Stimulated activated CD8-positive, alpha-beta memory T cell treated with anti-CD3 and anti-CD28 coated beads, Interleukin-7, amount 100 ng/mL, for 4 hours (primary cell): ENCODE results near the gene ANTXR1.

ENCODE experiments used
- DNase-seq, 2 donors: peaks; one replicate each; pipeline ENCODE4 v3.0.0-alpha.2; 2020; ENCODE audit warnings: low read depth in 2 of 2

Gene ANTXR1

DNA sequence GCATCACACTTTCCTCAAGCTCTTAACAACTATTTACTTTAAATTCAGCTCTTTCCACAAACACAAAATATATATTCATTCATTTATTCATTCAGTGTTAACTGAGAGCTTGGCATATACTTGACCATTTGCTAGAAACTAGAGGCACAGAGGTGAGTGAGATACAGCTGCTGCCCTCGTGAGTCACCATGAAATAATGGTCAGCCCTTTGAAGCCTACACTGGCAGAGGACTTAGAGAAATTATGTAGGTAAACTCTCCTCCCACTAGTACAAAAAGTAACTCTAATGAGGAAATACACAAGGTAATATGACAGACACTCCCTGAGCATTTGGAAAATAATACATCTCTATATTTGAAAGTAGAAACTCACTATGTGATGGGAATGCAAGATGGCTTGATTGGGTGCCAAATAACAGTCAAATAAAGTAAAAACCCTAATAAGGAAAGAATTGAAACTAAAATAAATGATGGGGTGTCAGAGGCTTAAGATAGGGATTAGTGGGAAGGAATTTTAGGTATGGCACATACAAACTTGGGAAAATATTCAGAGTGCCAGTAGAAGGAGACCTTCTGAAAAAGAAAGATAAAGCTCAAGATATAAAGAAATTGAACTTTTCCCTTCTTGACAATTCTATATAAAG is 61.1 kb downstream of the ANTXR1 start:
- DNase-seq: no peak

DNA sequence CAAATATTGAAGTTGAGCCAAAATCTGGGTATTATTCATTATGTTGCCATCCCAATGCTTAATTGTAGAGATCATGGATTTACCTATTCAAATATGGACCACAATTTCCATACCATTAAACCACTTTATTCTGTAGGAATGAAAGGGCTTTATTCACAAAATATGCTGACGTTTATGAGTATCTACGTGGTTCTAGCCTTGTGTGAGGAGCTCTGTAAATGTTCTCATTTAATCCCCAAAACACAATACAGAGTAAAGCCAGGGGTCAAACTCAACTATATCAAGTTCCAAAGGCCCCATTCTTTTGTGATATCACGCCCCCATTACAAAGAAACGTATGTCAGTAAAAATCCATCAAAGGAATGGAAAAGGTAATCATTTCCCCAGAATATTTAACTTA is 61.9 kb downstream of the ANTXR1 start:
- no peak for DNase-seq

DNA sequence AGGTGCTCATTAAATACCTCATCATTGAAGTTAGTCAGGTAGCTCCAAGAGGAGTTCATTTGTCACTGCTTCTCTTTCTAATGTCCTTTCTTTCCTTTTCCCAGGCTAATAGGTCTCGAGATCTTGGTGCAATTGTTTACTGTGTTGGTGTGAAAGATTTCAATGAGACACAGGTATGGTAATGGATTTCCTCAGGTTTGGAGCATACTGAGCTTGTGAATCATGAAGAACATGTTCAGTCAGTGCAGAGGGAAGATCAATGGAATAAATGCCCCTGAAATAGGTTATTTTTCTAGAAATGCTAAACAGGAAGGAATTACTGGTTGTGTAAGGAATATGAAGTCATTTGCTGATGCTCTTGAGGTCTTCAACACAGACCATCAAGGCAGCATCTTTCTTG is 62.5 kb downstream of the ANTXR1 start:
- DNase-seq: no peak

DNA sequence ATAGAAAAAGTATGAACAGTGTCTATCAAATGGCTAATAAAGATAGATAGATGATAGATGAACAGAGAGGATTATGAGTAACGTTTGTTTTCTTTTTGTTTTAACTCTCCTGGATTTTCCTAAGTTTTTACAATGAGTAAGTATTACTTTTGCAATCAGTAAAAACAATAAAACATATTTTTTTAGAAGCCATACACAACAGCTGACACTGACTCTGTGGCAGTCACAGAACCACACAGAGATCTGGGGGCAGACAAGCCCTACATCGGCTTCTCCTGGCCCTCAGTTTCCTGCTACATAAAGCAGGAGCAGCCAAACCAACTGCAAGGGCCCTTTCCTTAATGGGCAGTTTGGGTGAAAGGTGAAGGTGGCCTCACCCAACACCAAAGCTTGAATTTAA is 63.6 kb downstream of the ANTXR1 start:
- DNase-seq: no peak

DNA sequence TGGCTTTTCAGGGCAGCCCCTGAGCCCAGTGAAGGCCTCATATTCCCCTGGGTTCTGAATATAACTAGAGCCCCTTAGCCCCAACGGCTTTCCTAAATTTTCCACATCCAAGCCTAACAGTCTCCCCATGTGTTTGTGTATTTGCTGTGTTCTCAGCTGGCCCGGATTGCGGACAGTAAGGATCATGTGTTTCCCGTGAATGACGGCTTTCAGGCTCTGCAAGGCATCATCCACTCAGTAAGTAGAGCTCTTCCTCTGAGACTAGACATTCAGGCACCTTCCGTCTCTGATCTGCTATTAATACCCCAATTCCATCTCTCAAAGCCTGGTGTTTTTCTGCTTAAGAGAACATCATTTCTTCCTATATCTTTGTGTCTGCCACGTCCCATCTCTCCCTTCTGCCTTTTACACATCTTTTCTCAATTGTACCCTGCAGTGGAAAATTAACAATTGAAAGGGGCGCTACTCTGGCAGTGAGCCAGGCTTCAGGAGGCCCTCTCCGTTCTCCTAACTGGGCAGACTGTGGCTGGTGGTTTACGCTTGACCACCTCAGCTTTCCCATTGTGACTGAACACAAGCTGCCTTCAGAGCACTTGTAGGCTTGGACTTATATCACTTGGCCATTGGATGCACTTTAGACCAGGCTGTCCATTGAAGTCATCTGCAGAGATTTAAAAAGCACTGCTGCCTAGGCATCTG is 64.4 kb downstream of the ANTXR1 start:
- DNase-seq: no peak

DNA sequence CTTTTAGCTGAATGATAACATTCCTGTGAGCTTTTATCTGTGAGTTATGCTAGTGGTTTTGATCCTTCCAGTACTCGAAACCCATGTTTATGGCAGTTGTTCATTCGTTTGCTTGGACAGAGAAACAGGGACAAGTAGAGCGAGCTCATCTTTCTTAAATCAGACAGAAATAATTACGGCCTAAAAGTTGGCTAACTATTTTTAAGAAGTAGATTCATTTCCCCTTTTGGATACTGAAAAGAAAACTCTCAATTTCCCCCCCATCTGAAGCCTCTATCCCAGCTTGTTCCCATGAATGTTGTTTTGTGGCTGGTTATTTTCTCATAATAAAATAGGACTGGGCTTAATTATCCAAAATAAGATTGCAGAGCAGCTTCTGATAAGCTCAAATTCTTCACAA is 67.1 kb downstream of the ANTXR1 start:
- DNase-seq: no peak

DNA sequence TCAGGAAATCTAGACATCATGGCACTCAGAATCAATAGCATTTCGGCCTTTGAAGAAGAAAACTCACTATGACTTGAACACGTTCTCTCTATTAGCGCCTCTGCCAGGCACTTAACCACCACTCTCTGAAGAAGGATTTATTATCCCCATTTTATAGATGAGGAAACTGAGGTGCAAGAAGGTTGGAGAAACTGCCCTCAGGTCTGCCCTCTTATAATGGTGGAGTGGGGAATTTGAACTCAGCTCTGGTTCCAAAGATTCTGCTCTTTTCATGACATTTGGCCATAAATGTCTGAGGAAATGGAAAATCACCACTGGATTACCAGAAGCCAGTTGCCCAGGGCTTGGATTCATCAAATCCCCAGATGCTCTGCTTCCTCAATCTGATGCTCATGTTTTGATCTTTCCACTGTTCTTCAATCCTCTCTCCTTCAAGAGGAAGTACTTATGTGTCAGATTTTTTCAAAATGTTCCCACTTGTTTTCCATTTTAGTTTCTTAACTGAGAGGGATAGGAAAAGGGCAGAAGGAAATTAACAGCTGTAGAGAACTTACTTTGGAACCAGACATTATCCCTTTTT is 68.1 kb downstream of the ANTXR1 start:
- DNase-seq: no peak

DNA sequence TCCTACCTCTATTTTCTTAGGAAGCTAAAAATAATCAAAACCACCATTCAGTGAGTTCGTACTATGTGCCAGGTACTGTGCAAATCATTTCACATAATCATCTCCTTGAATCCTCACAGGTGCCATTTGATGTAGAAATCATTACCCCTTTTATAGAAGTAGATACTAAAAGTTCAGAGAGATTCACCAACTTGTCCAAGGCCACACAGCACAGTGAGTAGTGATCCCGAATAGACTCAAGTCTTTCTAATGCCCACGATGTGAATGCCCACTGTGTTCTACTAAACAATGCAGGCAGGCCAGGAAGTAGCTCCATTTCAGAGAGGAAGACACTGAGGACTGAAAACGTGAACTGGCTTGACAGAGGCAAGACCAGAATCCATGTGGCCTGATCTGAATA is 68.8 kb downstream of the ANTXR1 start:
- no peak for DNase-seq

DNA sequence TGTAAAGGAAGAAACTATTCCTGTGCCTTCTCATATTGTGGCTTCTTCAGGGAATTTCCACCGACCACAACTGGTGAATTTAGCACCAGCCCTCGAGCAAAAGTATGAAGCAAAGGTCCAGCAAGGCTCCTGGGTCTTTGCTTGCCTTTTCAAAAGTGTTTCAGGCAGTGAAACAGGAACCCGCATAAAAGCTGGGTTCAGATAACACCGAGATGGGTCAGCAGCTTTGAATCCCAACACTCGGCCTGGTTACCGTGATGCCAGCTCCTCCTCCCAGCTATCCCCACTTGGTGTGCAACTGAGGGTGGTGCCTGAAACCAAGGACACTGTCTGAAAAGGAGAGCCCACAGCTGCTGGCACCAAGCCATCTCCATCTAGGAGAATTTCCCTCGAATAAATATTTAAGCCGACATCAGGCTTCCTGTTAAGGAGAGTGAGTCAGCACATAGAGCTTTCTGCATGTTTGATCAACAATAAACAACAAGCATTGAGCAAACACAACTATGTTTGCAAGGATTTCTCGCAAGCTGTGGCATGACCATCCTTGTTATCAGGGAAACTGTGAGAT is 69.5 kb downstream of the ANTXR1 start:
- no peak for DNase-seq

DNA sequence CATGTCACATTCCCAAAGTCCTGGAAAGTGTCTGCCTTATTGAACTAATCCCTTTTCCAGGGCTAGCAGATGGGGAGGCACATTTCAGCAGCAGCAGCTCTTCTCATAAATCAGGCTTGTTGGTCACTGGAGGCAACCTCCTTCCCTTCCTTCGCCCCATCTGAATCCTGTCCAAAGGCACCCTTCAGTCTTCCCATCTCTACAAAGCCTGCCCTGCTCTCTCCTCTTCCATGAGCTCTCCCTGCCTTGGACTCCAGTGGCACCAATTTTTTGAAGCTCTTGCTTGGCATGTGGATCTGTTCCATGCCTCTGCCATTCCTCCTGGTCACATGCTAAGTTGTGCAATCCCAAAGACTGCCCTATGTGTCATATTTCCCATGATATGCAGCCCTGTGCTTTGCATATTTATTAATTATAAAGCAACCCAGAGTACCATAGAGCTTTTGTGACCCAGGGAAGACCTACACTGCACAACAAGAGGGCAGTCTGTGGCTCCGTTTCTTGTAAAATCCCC is 70.3 kb downstream of the ANTXR1 start:
- no peak for DNase-seq

DNA sequence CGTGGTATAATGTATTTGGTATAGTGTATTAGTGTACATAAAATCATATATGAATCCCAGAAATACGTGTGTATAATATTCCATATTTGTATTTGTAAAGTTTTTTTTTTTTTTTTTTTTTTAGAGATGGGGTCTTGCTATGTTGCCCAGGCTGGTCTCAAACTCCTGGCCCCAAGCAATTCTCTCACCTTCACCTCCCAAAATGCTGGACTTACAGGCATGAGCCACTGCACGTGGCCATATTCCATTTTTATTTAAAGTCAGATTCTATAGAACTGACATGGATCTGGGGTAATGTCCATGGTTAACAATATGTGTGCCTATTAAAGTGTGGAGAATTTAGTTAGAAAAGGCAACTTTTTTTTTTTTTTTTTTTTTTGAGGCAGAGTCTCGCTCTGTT is 71.5 kb downstream of the ANTXR1 start:
- DNase-seq: no peak

DNA sequence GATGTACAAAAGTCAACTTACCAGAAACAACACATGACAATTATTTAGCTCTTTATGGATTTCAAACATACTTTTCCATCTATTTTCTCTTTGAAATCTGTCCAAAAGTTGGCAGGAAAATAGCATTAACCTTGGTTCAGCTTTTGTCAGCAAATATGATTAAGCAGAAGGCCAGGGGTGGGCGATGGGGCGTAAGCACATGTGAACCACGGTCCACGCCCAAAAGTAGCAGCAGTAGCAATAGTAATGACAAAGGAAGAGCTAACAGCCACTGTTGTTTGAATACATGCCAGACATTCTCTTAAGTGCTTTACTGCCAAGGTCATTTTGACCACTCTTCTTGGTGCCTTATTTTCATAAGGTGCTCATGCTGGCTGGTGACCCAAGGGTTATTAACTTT is 73.5 kb downstream of the ANTXR1 start:
- no peak for DNase-seq

DNA sequence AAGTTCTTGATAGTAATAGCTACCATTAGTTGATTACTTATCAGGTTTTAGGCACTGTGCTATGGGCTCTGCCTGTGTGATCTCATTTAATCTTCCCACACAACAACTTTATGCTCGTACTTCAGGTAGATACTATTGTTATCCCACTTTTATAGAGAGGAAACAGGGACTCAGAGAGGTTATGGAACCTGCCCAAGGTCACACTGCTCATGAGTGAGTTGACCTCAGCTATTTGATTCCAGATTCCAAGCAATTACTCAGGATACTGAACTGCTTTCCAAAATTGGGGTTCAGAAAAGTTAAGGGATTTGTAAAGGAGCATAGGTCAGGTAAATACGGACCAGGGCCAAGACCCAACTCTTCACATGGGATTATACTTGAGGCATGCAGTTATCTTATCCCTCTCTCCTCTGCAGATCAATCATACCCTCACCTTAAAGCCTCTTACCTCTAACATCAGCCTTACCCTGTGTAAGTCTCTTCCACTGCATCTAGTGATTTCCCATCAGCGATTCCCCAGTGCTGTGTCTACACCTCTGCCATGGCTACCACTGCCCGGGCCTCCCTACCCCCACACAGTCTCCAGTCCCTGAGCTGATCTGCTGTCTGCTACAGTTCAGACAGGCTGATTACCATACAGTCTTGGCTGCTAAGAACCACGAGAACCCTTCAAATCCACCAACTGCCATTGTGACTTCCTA is 74.4 kb downstream of the ANTXR1 start:
- DNase-seq: no peak

DNA sequence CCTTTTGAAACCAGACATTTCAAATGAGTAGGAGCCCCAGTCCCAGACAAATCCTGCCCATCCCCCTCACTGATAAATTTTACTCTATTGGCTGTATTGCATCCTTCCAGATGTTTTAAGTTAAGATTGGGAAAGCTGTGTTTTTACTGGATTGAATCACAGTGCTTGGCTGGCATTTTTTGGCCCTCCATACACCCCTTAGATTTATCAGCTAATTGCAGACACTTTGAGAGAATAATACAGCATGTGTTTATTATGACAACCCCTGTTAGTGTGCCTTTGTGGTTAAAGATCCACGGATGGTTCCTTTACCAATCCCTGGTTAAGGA is 74.9 kb downstream of the ANTXR1 start:
- no peak for DNase-seq

DNA sequence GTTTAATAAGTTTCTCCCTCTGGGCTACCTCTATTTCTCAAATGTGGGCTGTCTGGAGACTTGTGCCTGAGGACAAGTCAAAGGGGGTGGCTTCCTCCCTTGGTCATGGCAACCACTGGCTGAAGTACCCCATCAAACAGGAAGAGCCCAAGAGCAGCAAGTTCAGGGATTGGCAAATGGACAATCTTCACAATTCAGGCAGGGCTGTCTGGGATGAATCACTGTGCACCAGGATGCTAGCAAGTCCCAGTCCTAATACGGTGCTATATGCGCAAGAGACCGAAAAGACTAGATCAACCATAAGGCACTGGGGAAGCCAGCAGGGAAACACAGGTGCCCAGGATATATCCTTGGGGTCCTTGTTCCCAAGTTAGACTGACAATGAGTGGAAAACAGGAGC is 75.5 kb downstream of the ANTXR1 start:
- DNase-seq: no peak

DNA sequence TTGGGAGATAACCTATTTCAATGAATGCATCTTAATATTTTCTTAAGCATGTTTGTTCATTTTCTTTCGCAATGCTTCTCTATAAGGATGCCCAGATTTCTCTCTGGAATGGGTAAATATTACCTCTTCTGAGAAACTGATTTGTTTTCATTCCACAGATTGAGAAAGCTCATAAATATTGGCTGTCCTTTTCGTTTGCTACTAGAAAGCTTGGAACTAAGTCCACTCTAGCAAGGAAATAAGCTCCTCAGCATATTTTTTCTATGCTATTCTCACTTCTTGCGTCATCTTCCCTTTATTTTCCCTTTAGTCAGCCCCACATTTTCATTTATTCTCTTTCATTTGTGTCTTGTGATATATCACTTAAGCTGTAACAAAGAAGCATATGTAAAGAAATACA is 76.3 kb downstream of the ANTXR1 start:
- DNase-seq: no peak

DNA sequence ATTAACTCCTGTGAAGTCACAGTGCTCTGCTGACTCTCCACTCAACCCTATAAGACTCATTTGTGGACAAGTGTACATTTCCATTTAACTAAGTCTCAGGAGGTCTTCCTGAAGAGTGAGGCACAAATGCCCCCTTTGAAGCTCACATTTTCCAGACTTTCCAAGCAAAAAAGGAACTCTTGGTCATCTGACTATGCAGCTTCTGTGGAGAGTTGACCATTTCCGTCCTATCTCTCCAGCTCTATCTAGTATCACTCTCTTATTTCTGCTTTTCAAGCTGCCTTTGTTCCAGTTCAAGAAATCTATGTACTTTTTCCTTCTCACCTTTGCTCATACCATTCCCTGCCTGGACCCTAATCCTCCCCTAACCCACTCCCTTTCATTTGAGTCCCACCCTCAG is 77.0 kb downstream of the ANTXR1 start:
- DNase-seq: no peak

DNA sequence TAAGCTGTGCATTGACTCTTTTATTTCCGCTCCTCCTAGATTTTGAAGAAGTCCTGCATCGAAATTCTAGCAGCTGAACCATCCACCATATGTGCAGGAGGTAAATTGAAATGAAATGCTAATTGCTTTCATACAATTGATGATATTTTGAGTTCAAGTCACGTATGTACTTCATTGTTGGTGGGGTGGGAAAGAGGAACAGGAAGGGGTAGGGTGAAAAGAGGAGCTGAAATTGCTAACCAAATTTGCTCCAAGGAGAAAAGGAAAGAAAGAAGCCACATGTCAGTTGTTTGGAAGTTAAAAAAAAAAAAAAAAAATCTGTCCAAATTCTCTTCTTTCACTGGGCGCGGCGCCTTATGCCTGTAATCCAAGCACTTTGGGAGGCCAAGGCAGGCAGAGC is 77.8 kb downstream of the ANTXR1 start:
- no peak for DNase-seq

DNA sequence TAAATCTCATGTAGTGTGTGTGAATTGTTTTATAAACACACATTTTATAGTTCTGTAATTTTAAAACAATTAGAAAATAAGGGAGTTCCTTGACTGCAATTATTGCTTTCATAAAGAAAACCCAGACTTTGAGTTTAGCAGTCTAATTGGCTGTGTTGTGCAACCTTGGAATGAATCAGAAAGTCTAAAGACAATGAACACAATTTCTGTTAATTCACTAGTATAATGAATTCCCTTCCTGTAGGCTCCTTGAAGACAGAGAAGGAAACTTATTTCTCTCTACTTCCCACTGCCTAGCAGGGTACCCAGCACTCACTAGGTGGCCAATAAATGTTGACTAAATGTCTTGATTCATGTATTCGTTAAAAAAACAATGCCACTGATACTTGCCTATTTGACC is 79.9 kb downstream of the ANTXR1 start:
- no peak for DNase-seq

DNA sequence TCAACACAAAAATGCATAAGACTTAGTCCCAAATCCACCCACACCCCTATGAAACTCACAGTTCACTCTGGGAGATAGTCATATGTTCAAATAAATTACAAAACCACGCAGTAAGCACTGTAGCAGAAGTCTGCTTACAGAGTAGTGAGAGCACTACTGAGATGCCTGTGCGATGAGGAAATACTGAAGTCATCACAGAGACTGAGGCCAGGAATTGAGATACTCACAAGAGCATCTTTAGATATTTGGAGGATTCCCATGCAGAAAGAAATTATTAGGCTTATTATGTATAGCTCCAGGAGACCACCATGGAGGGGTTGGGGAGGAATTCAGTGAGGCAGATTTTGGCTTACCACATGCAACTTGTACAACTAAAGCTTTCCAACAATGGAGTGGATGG is 82.3 kb downstream of the ANTXR1 start:
- no peak for DNase-seq

DNA sequence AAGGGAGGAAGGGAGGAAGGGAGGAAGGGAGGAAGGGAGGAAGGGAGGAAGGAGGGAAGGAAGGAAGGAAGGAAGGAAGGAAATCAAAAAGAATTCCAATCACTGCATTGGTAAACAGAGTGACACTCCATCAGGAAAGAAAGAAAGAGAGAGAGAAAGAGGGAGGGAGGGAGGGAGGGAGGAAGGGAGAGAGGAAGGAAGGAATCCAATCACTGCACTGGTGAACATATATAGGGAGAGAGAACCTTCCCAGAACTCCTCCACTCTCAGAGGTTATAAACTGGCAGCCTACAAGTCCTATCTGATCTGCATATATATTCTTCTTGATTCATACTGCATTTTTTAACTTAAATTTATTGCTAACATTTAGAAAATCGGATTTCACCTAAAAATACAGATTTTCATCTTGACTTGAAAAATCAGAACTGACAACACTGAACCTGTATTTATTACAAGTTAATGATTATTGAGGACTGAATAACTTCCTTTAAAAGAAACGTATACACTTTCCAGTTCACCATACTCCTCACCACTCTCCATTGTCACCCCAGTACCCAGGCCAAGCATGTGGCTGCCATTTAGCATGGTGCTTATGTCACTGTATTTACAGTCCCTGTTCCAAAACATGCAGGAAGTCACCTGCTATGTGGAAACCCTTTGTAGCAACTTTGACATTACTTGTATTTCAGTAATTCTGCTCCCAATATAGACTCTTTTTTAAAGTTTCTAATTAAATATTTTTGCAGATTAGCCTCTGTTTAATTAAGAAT is 83.5 kb downstream of the ANTXR1 start:
- DNase-seq: no peak

DNA sequence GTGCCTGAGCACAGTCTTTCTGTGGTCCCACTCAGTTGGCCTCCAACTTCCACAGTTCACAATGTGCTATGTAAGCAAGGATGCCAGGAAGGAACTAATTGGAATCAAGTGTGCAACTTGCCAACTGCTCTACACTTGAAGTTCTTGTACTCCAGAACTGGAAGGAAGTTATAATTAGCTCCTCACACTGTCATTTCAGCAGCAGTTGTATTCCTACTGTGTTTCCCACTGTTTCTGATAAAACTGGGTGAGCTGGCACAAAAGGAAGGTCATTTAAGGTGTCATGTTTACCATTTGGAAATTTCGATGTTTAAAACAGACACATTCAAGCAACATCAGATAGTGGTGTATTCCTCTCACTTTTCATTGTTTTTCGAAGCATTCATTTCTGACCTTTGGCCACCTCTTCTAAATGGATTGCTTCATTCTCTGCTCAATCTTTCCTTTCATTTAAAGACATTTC is 84.2 kb downstream of the ANTXR1 start:
- DNase-seq: no peak
